Measurements from ENCODE around the gene BABAM2. TPM values are rescaled to one million over a fixed set of nuclear protein-coding genes. Genes with fewer than 3 reads are reported as not detected.

The BABAM2 gene
- total and polyA plus RNA-seq, 9 of the 15 experiments (the other 6 are each of a cell fraction or from before 2014, with no cell fraction given) = 10.9 to 37.4 (median 25.6) TPM

DNA sequence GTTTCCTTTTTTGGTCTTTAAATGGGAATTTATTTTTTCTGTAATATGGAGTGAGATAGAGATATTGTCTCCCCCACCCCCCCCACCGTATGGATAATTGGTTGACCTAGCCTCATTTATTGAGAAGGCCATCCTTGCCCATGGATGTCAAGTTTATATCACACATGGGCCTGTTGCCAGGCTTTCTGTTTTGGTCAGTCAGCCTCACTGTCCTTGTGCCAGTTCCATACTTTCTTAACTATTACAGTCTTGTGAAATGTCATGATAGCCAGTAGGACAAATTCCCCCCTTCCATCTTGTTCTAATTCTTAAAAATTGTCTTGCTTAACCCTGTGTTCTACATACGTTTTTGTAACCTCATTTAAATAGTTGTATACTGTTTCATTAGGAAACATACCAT is 12.5 kb downstream of the BABAM2 start (continued):
- TF ChIP-seq ZSCAN32 (CRISPR knock-in tag; IDR thresholded peaks at IDR 0.05) (no peak), ZNF395 (CRISPR knock-in tag; IDR thresholded peaks at IDR 0.05) (no peak), BRD4 (IDR thresholded peaks at IDR 0.05) (no peak), ZKSCAN8 (CRISPR knock-in tag; IDR thresholded peaks at IDR 0.05) (no peak), ERF (CRISPR knock-in tag; IDR thresholded peaks at IDR 0.05) (no peak)
- TF ChIP-seq, protein P1, sequence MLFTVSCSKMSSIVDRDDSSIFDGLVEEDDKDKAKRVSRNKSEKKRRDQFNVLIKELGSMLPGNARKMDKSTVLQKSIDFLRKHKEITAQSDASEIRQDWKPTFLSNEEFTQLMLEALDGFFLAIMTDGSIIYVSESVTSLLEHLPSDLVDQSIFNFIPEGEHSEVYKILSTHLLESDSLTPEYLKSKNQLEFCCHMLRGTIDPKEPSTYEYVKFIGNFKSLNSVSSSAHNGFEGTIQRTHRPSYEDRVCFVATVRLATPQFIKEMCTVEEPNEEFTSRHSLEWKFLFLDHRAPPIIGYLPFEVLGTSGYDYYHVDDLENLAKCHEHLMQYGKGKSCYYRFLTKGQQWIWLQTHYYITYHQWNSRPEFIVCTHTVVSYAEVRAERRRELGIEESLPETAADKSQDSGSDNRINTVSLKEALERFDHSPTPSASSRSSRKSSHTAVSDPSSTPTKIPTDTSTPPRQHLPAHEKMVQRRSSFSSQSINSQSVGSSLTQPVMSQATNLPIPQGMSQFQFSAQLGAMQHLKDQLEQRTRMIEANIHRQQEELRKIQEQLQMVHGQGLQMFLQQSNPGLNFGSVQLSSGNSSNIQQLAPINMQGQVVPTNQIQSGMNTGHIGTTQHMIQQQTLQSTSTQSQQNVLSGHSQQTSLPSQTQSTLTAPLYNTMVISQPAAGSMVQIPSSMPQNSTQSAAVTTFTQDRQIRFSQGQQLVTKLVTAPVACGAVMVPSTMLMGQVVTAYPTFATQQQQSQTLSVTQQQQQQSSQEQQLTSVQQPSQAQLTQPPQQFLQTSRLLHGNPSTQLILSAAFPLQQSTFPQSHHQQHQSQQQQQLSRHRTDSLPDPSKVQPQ (CRISPR knock-in tag; IDR thresholded peaks at IDR 0.05; ENCODE audit: borderline replicate concordance) = no peak
